ENCODE measurements around the gene GCM1.

GCM1 gene

DNA sequence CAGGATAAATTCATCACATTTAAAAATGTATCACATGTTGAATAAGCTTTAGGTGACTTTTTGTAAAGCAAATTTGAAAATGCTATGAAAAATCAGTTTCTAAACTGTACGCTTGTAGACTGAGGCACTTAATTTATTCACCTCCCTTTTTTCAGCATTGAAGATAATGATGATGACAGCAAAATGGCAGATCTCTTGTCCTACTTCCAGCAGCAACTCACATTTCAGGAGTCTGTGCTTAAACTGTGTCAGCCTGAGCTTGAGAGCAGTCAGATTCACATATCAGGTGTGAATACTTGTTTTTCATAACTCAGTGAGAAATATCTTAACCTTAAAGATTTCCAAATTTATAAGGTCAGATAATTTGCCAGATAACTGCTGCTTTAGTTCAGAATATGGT, 67.8 kb downstream of the GCM1 start (continued):
- no peak for TF ChIP-seq ZNF518A (tag by site-specific recombination; conservative IDR thresholded peaks at IDR 0.05; ENCODE audit: low read depth)
- TF ChIP-seq ZNF692 (tag by site-specific recombination; IDR thresholded peaks at IDR 0.05), result no peak
- TF ChIP-seq KLF10 (tag by site-specific recombination; IDR thresholded peaks at IDR 0.05), result no peak
- TF ChIP-seq ZNF600 (tag by site-specific recombination; IDR thresholded peaks at IDR 0.05), result no peak
- TF ChIP-seq KLF7 (tag by site-specific recombination; IDR thresholded peaks at IDR 0.05; ENCODE audit: borderline replicate concordance), result no peak
- TF ChIP-seq ZNF391 (tag by site-specific recombination; IDR thresholded peaks at IDR 0.05; ENCODE audit: borderline replicate concordance, low read depth), result no peak

Data from HEK293 (cell line).